Stimulated activated CD8-positive, alpha-beta memory T cell treated with anti-CD3 and anti-CD28 coated beads, Interleukin-12 subunit alpha, Interleukin-12 subunit beta, amount 100 ng/mL, for 1 hour (primary cell): ENCODE results near the gene FBXO33.

Experiments used
- DNase-seq: peaks from one replicate; pipeline ENCODE4 v3.0.0-alpha.2; 2020; ENCODE audit warnings: low read depth

FBXO33 gene

DNA sequence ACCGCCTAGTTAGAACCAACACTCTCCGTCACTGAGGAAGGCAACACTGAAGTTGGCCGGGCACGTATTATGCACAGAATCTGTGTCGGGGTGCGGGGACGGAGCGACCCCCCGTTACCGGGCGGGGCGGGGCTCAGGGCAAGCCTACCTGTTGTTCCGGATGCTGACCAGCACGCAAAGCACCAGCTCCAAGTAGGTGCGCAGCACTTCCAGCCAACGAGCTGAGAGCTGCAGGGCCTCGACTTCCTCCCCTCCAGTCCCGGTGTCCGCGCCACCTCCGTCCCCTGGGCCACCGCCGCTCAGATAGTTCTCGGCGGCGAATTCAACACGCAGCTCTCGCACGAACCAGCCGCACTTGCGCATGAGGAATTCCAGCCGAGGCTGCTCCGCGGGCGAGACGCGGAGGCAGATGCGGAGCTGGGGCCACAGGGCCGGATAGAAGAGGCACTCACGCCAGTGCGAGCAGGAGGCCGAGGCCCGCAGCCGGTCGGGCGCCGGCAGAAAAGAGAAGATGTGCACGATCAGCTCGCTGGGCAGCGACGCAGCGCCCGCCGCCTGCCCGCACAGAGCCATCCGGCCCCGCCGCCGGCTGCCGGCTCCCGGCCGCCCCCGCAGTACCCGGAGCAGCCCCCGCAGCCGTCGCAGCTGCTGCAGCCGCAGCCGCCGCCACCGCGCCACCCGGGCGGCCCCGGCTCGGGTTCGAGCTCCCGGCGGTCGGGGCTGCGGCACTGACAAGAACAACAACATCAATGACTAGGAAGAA lies 636 bp downstream of the FBXO33 start:
- DNase-seq, result peak; percentile 12

DNA sequence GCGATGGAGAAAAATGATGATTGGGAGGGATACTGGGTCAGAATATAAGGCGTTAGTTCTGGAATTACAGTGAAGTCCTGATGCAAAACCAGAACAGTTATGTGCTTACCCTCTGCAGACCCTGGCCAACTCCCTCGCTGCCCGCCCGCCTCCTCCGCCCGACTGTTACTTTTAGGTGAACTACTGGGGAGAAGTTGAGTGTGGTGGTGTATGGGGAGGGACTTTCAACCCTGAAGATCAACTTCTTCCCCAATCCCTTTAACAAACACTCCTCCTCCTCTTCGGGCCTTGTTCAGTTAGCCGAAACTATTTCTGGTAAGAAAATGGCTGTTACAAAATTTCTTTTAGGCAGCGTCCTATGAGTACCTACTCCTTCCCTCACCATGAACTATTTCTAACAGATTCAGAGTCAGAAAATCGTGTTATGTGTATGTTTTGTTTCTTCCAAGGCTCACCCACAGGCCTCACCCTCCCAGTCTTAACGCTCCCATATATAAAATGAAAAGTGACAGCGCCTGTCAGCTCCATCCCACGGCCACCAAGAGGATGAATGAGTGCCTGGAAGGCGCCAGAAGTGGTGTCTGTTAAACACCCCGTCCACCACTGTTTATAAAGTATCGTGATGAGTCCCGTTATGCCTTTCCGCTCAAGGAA lies 1.3 kb downstream of the FBXO33 start:
- no peak for DNase-seq

DNA sequence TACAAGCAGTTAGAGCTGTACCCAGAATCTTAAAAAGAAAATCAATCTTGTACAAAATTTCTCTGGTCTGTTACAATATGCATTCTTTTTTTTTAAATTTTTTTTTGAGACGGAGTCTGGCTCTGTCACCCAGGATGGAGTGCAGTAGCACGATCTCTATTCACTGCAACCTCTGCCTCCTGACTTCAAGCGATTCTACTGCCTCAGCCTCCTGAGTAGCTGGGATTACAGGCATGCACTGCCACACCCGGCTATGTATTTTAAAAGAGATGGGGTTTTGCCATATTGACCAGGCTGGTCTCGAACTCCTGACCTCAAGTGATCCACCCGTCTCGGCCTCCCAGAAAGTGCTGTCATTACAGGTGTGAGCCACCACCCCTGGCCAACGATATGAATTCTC lies 4.1 kb downstream of the FBXO33 start:
- no peak for DNase-seq

DNA sequence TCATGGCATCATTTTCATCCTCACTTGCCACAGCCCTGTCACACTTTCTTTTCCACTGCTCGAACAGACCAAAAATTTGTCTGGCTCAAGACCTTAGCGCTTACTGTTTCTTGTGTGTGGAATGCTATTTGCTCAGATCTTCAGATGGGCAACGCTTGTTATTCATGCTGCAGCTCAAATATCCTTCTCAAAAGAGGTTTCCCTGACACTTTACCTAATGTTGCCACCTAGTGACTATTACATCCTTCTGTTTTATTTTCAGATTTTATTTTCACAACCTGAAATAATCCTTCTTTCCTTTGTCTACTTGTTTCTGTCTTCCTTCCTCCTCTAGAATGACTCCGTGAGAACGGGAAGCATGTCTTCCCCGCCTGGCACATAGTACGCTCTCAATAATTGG lies 5.6 kb downstream of the FBXO33 start:
- no peak for DNase-seq

DNA sequence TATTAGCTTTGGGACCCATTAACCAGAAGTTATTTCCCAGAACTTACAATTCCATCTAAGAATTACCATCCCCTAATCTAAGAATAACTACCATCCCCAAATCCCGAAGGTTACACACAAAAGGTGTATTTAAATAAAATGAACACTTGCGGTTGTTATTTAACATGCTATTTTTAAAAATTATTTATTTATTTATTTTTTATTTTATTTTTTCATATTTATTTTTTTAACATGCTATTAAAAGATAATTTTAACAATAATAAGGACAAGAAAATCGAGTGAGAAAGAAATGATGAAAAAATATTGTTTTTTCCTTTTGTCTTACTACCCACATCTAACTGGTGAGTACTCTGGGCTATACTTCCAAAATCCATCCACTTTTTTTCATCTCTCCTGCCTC lies 6.3 kb downstream of the FBXO33 start:
- DNase-seq, result no peak

DNA sequence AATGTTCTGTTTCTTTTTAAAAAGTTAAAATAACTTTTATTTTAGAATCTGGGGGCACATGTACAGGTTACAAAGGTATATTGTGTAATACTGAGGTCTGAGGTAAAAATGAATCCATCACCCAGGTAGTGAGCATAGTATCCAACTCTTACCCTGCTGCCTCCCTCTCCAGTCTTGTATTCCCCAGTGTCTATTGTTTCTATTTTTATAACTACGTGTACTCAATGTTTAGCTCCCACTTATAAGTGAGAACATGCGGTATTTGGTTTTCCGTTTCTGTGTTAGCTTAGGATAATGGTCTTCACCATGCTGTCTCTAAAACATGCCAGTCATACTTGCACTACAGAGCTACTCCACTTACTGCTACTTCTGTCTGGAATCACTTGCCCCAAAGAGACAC lies 8.4 kb downstream of the FBXO33 start:
- DNase-seq, result no peak

DNA sequence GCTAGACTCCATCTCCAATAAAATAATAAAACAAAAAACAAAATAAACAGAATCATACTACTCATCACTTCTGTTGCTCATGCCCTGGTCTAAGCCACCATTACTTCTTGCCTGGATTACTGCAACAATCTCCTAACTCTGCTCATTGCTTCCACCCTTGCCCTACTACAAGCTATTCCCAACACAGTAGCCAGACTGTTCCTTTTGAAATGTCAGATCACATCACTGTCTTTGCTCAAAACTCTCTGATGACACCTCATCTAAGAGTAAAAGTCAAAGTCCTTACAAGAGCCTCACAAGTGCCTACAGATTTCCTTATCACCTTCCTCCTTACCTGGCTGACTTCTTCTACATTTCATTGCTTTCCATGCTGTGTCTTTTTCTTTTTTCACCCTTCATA lies 10.0 kb downstream of the FBXO33 start:
- DNase-seq, result no peak

DNA sequence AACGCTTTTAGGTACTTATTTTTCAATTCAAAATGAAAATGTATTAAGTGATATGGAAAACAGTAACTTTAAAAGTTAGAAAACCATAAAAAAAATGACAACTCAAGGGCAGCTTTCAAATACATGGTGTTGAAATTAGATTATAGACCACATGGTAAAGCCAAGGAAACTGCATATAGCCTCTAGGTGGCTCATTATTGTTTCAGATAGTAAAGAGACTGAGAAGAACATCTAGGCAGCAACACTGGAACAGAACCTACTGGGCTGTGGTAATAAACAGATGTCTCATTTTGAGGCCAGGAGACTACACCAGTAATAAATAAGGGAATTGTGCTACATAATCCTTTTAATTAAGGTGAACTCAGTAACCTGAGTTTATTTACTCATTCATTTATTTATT lies 13.0 kb downstream of the FBXO33 start:
- DNase-seq, result no peak

DNA sequence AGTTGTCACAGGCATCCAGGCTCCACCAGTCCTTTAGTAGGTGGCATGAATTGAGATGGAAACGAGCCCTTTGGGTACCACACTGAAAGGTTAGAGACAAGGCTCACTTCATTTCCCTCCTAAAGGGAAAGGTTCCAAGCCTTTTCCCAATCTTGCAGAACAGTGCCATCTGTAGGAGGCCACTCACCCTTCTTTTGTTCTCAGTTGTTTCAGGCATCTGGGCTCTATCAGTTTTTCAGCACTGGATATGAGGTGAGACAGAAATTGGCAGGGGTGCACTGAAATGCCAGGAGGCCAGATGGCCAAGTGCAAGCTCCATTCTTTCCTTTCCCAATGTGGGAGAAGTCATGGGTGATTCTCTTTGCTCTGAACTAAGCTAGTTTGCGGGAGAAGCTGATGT lies 15.2 kb downstream of the FBXO33 start:
- no peak for DNase-seq

DNA sequence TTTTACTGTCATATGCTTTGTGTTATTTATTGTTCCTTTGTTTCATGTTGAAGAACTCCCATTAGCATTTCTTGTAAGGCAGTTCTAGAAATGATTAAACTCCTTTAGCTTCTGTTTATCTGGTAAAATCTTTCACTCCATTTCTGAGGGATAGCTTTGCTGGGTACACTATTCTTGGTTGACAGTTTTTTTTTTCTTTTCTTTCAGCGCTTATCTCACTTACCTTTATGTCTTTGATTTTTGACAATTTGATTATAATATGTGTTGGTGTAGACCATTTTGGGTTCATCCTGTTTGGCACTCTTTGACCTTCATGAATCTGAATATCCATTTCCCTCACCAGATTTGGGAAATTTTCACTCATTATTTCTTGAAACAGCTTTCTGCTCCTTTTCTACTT lies 16.2 kb downstream of the FBXO33 start:
- no peak for DNase-seq

DNA sequence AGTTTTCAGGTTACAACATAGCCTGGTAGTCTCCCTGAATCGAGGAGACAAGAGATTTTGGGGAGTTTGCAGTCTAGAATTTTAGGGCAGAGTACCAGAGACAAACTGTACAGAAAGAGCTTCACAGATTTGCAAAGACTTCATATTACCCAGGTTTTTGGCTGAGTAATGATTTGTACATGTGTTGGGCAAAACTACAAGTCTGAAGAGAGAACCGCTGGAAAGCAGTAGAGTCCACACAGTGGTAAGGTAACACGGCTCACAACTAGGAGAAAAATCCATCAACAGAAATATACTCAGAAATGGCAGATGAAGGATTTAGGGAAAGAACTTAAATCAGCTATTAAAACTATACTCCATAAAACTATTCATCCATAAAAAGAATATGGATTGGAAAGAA lies 25.7 kb downstream of the FBXO33 start:
- DNase-seq, result no peak

DNA sequence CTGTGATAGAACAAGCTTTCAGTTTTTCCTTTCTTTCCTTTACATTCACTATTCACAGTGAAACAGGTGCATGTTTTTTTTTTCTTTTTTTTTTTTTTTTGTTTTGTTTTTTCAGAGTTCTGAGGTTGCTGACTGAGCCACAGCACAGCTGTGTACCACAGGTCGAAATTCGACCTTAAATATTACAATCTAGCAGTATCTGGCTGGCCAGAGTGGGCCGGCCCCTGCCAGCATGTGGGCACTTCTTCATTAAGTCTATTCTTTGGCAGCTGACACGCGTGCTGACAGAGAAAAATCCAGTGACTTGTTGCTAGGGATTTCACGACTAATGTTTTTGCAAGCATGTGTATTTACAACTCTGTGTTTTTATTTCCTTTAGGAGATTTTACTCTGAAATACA lies 33.9 kb downstream of the FBXO33 start:
- DNase-seq, result no peak

DNA sequence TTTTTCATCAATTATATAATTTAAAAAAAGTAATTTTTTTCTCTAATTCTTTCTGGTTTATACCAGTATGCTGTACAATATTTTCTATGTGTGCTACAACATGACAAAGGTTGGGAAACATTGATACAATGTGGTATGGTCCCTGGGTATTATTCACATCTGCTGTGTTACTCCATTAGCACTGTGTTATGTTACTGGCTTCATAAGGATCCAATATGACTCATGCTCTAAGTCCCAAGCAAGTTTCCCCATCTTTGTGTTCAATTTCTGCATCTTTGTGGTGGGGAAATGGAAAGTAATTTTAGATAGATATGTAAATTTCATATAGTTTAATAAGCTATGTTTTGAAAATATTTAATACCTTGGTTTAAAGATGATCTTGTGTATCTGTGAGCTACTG lies 35.8 kb downstream of the FBXO33 start:
- DNase-seq, result no peak

DNA sequence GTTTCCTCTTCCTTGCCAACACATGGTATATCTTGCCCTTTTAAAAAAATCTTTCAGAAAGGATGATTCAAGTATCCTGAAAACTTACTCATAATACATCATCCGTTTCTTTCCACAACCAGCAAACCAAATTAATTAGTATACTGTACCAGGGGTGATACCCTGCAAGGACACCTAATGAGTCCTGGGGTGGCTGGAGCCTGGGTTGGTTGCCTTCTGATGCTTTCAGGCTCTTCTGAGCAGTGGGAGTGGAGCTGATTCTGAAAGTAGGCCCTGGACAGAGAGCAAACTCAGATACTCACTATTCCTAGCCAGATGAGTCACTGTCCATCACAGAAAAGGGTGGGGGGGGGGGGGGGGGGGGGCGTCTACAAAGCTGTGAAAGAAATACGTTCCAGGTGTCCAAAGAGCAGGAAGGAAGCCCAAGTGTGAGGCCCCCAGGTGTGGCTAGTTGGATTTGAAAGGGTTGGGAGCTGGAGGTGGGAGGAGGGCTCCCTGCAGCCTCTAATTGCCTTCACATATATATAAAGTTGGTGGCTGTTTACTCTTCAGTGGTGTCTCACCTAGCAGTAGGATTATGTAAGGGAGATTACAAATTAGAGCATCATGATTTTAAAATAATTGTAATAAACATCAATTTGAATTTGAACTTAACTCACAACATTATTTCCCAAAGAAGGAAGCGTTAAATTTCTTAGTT lies 36.5 kb downstream of the FBXO33 start:
- DNase-seq, result no peak

DNA sequence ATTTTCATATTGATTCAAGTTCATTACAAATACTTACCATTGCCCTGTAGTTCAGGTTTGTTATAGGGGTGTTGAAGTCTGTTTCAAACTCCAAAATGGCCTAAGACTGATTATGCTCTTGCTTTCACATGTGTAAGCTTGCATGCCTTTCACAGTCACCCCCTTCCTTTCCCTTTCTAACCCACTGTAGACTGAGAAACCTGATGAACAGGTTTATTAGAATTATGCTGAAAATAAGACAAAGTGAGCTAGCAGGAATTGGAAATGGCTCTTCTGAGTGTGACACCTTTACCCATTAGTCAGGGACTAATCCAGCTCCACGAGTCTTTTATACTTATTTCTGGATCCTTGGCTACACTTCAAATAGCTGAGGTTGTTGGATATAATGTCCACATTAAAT lies 38.9 kb downstream of the FBXO33 start:
- DNase-seq, result no peak

DNA sequence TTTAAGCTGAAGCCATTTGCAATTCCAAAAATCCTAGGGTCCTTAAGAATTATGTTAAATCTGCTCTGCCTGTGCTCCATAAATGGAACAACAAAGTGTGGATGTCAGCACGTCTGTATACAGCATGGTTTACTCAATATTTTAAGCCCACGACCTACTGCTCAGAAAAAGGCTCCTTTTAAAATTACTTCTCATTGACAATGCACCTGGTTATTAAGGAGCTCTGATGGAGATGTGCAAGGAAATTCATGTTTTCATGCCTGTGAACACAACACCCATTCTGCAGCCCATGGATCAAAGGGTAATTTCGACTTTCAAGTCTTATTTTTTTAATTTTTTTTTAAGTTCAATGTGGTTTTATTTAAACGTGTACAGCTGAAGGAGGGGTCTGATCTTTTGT lies 48.1 kb downstream of the FBXO33 start:
- no peak for DNase-seq

DNA sequence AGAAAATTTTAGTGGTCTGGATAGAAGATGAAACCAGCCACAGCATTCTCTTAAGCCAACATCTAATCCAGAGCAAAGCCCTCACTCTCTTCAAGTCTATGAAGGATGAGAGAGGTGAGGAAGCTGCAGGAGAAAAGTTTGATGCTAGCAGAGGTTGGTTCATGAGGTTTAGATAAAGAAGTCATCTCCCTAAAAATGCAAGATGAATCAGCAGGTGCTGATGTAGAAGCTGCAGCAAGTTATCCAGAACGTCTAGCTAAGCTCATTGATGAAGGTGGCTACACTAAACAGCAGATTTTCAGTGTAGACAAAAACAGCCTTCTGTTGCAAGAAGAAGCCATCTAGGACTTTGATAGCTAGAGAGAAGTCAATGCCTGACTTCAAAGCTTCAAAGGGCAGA lies 48.5 kb downstream of the FBXO33 start:
- DNase-seq, result no peak

DNA sequence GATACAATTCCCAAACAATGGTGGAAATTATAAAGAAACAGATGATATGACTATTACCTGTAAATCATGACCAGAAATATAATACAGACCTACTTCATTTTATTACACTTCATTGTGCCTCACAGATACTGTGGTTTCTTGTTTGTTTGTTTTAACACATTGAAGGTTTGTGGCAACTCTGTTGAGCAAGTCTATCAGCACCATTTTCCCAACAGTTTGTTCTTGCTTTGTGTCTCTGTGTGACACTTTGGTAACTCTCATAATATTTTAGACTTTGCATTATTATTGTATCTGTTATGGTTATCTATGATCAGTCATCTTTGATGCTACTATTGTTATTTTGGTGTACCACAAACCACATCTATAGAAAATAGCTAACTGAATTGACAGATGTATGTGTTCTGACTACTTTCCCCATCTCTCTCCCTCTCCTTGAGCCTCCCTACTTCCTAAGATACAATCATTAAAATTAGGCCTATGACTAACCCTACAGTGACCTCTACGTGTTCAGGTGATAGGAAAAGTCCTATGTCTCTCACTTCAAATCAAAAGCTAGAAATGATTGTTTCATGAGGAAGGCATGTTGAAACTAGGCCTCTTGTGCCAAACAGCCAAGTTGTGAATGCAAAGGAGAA lies 49.1 kb downstream of the FBXO33 start:
- no peak for DNase-seq

DNA sequence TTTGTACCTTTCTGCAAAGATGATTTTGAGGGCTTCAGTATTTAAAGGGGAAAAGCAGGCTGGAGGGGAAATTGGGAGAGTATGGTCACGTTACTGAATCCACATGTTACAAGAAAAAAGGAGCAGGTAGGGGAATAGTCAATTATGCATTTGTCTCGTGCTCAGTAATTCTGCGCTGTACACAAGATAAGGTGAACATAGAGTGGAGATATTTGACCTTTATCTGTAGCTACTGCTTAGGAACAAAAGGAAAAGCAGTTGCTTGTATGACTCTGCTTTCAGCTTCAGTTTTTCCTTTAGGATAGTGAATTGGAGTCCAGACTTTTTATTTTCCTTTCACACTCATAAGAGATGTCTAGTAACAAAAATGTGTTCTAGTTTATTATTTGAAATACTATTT lies 49.8 kb downstream of the FBXO33 start:
- DNase-seq, result no peak

DNA sequence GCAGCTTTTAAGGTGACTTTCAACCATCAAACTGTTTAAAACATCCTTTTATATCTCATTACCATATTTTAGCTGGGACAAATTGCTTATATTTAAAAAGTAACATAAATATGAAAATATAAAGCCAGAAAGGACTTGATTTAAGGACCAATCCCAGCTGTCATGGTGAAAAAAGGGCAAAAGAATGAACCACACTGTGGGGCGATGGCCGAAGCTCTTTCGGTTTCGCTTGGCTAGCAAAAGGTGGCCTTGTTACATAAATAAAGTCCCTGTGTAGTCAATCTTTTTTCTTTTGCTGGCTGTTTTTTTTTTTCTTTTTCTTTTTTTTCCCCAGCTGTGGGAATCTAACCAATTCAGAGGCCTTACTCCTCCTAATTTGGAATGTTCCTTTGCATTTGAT lies 50.9 kb downstream of the FBXO33 start:
- no peak for DNase-seq

DNA sequence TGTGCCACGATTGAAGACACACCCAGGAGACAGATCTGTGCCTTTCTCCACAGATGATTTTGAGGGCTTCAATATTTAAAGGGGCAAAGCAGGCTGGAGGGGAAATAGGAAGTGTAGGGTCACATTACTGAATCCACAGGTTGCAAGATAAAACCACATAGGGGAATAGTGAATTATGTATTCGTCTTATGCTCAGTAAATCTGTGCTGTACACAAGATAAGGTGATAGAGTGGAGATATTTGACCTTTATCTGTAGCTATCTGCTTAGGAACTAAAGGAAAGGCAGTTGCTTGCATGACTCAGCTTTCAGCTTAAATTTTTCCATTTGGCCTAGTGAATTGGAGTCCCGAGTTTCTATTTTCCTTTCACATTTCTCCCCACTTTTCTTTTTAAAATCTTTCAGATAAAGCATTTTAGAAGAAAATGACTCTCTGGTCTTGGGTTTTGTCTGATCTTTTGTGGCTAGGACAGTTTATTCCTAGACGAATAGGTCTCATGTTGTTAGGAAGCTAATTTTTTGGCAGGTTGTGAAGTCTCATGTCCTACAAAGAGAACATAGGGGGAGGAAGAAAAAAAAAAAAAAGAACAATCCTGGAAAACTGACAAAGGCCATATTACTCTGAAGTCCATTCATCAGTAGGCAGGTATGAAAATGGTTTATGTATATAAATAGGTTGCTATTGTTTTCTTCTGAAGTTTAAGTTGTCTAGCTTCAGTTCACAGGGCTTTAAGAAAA lies 55.4 kb downstream of the FBXO33 start:
- no peak for DNase-seq

DNA sequence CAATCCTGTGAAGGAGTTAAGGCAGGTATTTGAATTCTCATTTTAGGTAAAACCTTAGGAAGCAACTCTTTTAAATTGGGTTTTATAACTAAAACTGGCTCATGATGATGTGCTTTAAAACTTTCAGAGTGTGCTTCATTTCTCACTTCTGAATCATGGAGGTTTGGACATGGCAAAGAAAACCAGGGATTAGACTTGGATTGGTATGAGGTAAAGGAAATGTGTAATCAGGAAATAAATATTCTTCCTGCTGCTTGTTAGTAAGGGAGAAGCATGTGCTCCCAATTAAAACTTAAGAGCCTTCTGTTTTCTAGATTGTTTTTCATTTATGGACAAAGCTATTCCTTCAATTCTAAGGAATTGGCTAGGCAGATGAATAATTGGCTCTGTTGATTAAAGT lies 57.4 kb downstream of the FBXO33 start:
- DNase-seq, result no peak
